Measurements from ENCODE around the gene MYO1G. TPM values are rescaled to one million over a fixed set of nuclear protein-coding genes. Genes with fewer than 3 reads are reported as not detected.

Gene MYO1G
- total and polyA plus RNA-seq, 9 of the 15 experiments (the other 6 are each of a cell fraction or from before 2014, with no cell fraction given): 0.03 to 0.62 (median 0.13) TPM; not detected in 1

DNA sequence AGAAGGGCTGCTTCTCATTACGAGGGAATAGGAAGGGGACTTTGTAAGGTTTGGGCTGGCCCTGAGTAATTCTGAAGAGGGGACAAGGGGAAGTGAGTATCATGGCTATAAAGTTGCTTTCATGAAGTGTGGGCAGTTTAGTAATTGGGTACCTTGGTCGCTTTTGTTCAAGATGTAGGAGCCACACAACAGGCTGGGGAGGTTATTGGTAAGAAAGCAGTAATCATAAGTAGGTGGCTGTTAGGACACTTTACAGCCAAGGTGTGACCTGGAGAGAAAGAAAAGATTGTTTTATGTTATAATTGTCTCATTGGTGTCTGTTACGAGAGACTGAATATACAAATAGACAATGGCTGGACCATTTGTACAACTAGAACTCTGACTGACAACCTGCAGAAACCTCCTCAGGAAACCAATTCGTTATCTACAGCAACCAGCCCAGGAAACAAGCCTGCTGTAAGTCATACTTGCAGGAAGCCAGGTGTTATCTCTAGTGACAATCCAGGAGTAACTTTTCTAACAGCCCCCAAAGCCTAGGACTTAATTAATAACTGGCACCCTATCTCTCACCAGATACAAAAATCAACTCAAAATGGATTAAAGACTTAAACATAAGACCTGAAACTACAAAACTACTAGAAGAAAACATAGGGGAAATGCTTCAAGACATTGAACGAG, 16.2 kb upstream of the MYO1G start (continued):
- TF ChIP-seq, protein P1, sequence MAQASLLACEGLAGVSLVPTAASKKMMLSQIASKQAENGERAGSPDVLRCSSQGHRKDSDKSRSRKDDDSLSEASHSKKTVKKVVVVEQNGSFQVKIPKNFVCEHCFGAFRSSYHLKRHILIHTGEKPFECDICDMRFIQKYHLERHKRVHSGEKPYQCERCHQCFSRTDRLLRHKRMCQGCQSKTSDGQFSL (CRISPR knock-in tag; IDR thresholded peaks at IDR 0.05): no peak
- TF ChIP-seq, protein P1 (tag; IDR thresholded peaks at IDR 0.05): no peak
- TF ChIP-seq, protein P2, sequence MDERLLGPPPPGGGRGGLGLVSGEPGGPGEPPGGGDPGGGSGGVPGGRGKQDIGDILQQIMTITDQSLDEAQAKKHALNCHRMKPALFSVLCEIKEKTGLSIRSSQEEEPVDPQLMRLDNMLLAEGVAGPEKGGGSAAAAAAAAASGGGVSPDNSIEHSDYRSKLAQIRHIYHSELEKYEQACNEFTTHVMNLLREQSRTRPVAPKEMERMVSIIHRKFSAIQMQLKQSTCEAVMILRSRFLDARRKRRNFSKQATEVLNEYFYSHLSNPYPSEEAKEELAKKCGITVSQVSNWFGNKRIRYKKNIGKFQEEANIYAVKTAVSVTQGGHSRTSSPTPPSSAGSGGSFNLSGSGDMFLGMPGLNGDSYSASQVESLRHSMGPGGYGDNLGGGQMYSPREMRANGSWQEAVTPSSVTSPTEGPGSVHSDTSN (CRISPR knock-in tag; IDR thresholded peaks at IDR 0.05; ENCODE audit: low read depth): no peak; the same call in 1 of the 2 replicates
- TF ChIP-seq, protein P2 (tag; conservative IDR thresholded peaks at IDR 0.05; ENCODE audit: low read depth): peak; percentile 92
- TF ChIP-seq, protein P3, sequence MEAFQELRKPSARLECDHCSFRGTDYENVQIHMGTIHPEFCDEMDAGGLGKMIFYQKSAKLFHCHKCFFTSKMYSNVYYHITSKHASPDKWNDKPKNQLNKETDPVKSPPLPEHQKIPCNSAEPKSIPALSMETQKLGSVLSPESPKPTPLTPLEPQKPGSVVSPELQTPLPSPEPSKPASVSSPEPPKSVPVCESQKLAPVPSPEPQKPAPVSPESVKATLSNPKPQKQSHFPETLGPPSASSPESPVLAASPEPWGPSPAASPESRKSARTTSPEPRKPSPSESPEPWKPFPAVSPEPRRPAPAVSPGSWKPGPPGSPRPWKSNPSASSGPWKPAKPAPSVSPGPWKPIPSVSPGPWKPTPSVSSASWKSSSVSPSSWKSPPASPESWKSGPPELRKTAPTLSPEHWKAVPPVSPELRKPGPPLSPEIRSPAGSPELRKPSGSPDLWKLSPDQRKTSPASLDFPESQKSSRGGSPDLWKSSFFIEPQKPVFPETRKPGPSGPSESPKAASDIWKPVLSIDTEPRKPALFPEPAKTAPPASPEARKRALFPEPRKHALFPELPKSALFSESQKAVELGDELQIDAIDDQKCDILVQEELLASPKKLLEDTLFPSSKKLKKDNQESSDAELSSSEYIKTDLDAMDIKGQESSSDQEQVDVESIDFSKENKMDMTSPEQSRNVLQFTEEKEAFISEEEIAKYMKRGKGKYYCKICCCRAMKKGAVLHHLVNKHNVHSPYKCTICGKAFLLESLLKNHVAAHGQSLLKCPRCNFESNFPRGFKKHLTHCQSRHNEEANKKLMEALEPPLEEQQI (IDR thresholded peaks at IDR 0.05): peak; percentile 83
- TF ChIP-seq, protein P4, sequence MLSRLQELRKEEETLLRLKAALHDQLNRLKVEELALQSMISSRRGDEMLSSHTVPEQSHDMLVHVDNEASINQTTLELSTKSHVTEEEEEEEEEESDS (CRISPR knock-in tag; IDR thresholded peaks at IDR 0.05): no peak
- TF ChIP-seq NR2F6 (CRISPR knock-in tag; IDR thresholded peaks at IDR 0.05): no peak
- peak; percentile 80 for TF ChIP-seq ZKSCAN8 (CRISPR knock-in tag; IDR thresholded peaks at IDR 0.05)
- no peak for TF ChIP-seq SRSF3 (IDR thresholded peaks at IDR 0.05; ENCODE audit: insufficient read depth, low read length)
- TF ChIP-seq ETS2 (tag; IDR thresholded peaks at IDR 0.05; ENCODE audit: borderline replicate concordance, poor library complexity, severe bottlenecking): no peak
- peak; percentile 3; the same call in 1 of the 2 replicates for TF ChIP-seq MAFK (IDR thresholded peaks at IDR 0.05; ENCODE audit: low read length)
- TF ChIP-seq, protein P5, sequence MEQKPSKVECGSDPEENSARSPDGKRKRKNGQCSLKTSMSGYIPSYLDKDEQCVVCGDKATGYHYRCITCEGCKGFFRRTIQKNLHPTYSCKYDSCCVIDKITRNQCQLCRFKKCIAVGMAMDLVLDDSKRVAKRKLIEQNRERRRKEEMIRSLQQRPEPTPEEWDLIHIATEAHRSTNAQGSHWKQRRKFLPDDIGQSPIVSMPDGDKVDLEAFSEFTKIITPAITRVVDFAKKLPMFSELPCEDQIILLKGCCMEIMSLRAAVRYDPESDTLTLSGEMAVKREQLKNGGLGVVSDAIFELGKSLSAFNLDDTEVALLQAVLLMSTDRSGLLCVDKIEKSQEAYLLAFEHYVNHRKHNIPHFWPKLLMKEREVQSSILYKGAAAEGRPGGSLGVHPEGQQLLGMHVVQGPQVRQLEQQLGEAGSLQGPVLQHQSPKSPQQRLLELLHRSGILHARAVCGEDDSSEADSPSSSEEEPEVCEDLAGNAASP (IDR thresholded peaks at IDR 0.05): no peak
- peak; percentile 85 to 87 for TF ChIP-seq NCOA2 (IDR thresholded peaks at IDR 0.05; ENCODE audit: partially characterized antibody in 2 of 2)
- TF ChIP-seq, protein P6, sequence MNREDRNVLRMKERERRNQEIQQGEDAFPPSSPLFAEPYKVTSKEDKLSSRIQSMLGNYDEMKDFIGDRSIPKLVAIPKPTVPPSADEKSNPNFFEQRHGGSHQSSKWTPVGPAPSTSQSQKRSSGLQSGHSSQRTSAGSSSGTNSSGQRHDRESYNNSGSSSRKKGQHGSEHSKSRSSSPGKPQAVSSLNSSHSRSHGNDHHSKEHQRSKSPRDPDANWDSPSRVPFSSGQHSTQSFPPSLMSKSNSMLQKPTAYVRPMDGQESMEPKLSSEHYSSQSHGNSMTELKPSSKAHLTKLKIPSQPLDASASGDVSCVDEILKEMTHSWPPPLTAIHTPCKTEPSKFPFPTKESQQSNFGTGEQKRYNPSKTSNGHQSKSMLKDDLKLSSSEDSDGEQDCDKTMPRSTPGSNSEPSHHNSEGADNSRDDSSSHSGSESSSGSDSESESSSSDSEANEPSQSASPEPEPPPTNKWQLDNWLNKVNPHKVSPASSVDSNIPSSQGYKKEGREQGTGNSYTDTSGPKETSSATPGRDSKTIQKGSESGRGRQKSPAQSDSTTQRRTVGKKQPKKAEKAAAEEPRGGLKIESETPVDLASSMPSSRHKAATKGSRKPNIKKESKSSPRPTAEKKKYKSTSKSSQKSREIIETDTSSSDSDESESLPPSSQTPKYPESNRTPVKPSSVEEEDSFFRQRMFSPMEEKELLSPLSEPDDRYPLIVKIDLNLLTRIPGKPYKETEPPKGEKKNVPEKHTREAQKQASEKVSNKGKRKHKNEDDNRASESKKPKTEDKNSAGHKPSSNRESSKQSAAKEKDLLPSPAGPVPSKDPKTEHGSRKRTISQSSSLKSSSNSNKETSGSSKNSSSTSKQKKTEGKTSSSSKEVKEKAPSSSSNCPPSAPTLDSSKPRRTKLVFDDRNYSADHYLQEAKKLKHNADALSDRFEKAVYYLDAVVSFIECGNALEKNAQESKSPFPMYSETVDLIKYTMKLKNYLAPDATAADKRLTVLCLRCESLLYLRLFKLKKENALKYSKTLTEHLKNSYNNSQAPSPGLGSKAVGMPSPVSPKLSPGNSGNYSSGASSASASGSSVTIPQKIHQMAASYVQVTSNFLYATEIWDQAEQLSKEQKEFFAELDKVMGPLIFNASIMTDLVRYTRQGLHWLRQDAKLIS (CRISPR knock-in tag; IDR thresholded peaks at IDR 0.05): no peak
